Gastrocnemius medialis (tissue), 4 donors: Measurements from ENCODE around the gene PRDM16. TPM values are rescaled to one million over a fixed set of nuclear protein-coding genes. Genes with fewer than 3 reads are reported as not detected.

Experiments
- ATAC-seq, 2 donors: fragments of 150-250 bp; one replicate each; pipeline ENCODE4 v1.9.1; 2016
- DNase-seq, 2 donors: peaks; one replicate each; pipeline ENCODE4 v3.0.0-alpha.2; 2019
- H3K27ac ChIP-seq, 4 donors: fragments of 200-600 bp; sonication (generic); 1 replicate in 1 of 4; 2 replicates in 3 of 4; pipeline ENCODE4 v1.5.1; 2016 to 2018; ENCODE audit warnings: mild to moderate bottlenecking in 2 of 4, moderate library complexity in 1 of 4
- H3K27me3 ChIP-seq, 3 donors: fragments of 200-600 bp; sonication (generic) in 2 of 3; 1 replicate in 1 of 3; 2 replicates in 2 of 3; pipeline versions ENCODE4 v1.5.1 to v1.6.0; 2016 to 2019; ENCODE audit warnings: mild to moderate bottlenecking in 1 of 3, moderate library complexity in 1 of 3
- H3K36me3 ChIP-seq, 2 donors: fragments of 200-600 bp; sonication (generic) in 1 of 2; one replicate each; pipeline ENCODE4 v1.5.1; 2017 to 2018
- H3K4me1 ChIP-seq, 2 donors: fragments of 200-600 bp; sonication (generic) in 1 of 2; one replicate each; pipeline ENCODE4 v1.5.1; 2016 to 2017; ENCODE audit warnings: mild to moderate bottlenecking in 2 of 2
- H3K4me3 ChIP-seq, 4 donors: fragments of 200-600 bp; sonication (generic) in 3 of 4; 1 replicate in 1 of 4; 2 replicates in 3 of 4; pipeline ENCODE4 v1.5.1; 2016 to 2019; ENCODE audit warnings: mild to moderate bottlenecking in 2 of 4
- H3K9me3 ChIP-seq, 3 donors: fragments of 200-600 bp; sonication (generic) in 2 of 3; 1 replicate in 1 of 3; 2 replicates in 2 of 3; pipeline ENCODE4 v1.5.1; 2016 to 2019
- CTCF ChIP-seq, 5 experiments: fragments of 450-650 bp in 3 of 5; fragments of 200-600 bp in 2 of 5; sonication (generic) in 2 of 5; IDR thresholded peaks in 4 of 5; conservative IDR thresholded peaks in 1 of 5; 1 replicate in 4 of 5; 2 replicates in 1 of 5; pipeline ENCODE4 v1.5.1; 2016 to 2019; ENCODE audit warnings: antibody characterized with exemption in 5 of 5, mild to moderate bottlenecking in 3 of 5, moderate library complexity in 3 of 5
- POLR2A ChIP-seq, 2 donors: fragments of 450-650 bp; IDR thresholded peaks; one replicate each; pipeline ENCODE4 v1.6.1; 2017; ENCODE audit warnings: antibody characterized with exemption in 2 of 2, mild to moderate bottlenecking in 2 of 2, moderate library complexity in 2 of 2
- in situ Hi-C, 4 donors: fragments of 200-750 bp; cut with MboI; loops; one replicate each; pipeline versions ENCODE4 v1.15.0 to v1.8.0; 2017; ENCODE audit warnings: low sequenced_read_pairs in 4 of 4
- intact Hi-C: fragments of 100-400 bp; cut with DNase I; formaldehyde crosslinking; loops from one replicate; pipeline ENCODE4 v1.15.1; 2023; ENCODE audit warnings: low total_unique reads
- total RNA-seq, 4 donors: library from RNA; depleted of rRNA; stranded (reverse); fragments of >200 nt; gene quantifications; one replicate each; pipeline versions ENCODE4 v1.1.0 to v1.2.3, GENCODE V29; 2016

The PRDM16 gene
- total RNA-seq, 4 donors from 2014 or later: 0.03 to 0.19 (median 0.17) TPM

GRCh38 chr1:3109355-3109754 lies 40.4 kb downstream of the PRDM16 start:
- no peaks in the 10 kb centered on the region for H3K9me3 ChIP-seq
- no peak overlapping the region for H3K4me3 ChIP-seq
- intact Hi-C loops: no loop called here
- peaks cover 0 to 17% (median 9%) of the 10 kb centered on the region in 3 donors for H3K27me3 ChIP-seq
- TF ChIP-seq CTCF (IDR thresholded peaks at IDR 0.05 in 4 of 5, conservative IDR thresholded peaks at IDR 0.05 in 1 of 5): no peak
- no peak for TF ChIP-seq POLR2A (IDR thresholded peaks at IDR 0.05)
- H3K4me1 ChIP-seq: no peaks in the 10 kb centered on the region
- no peaks in the 10 kb centered on the region for H3K36me3 ChIP-seq
- DNase-seq: no peak
- in situ Hi-C loops: no loop called here
- no peak overlapping the region for H3K27ac ChIP-seq
- no peak for ATAC-seq

- no peaks in the 10 kb centered on the region for H3K36me3 ChIP-seq
- ATAC-seq (no peak), DNase-seq (no peak)
- intact Hi-C loops (no loop called here), in situ Hi-C loops (no loop called here)
- H3K9me3 ChIP-seq: no peaks in the 10 kb centered on the region
- H3K27ac ChIP-seq: no peak overlapping the region
- H3K4me1 ChIP-seq: no peaks in the 10 kb centered on the region
- TF ChIP-seq CTCF (IDR thresholded peaks at IDR 0.05 in 4 of 5, conservative IDR thresholded peaks at IDR 0.05 in 1 of 5) (no peak), POLR2A (IDR thresholded peaks at IDR 0.05) (no peak)
- no peak overlapping the region for H3K4me3 ChIP-seq
- H3K27me3 ChIP-seq: peaks cover 0 to 17% (median 9%) of the 10 kb centered on the region in 3 donors
These were observed 42.5 kb downstream of the PRDM16 start for GRCh38 chr1:3111348-3112021.

GRCh38 chr1:3112526-3112925 lies 43.5 kb downstream of the PRDM16 start:
- in situ Hi-C loops (no loop called here), intact Hi-C loops (no loop called here)
- Histone ChIP-seq H3K4me1 (no peaks in the 10 kb centered on the region), H3K36me3 (no peaks in the 10 kb centered on the region), H3K4me3 (no peak overlapping the region), H3K9me3 (no peaks in the 10 kb centered on the region), H3K27ac (no peak overlapping the region), H3K27me3 (peaks cover 0 to 13% (median 8%) of the 10 kb centered on the region in 3 donors)
- DNase-seq (no peak), ATAC-seq (no peak)
- TF ChIP-seq POLR2A (IDR thresholded peaks at IDR 0.05) (no peak), CTCF (IDR thresholded peaks at IDR 0.05 in 4 of 5, conservative IDR thresholded peaks at IDR 0.05 in 1 of 5) (no peak)

GRCh38 chr1:3113047-3113740 lies 44.2 kb downstream of the PRDM16 start:
- no peak for TF ChIP-seq CTCF (IDR thresholded peaks at IDR 0.05 in 4 of 5, conservative IDR thresholded peaks at IDR 0.05 in 1 of 5)
- TF ChIP-seq POLR2A (IDR thresholded peaks at IDR 0.05): no peak
- intact Hi-C loops: no loop called here
- H3K27ac ChIP-seq: no peak overlapping the region

More at GRCh38 chr1:3113047-3113740, 44.2 kb downstream of the PRDM16 start:
- H3K36me3 ChIP-seq: no peaks in the 10 kb centered on the region
- no peak overlapping the region for H3K4me3 ChIP-seq
- no peak for DNase-seq
- no peak for ATAC-seq
- in situ Hi-C loops: no loop called here
- no peaks in the 10 kb centered on the region for H3K9me3 ChIP-seq
- no peaks in the 10 kb centered on the region for H3K4me1 ChIP-seq
- peaks cover 0 to 9% (median 5%) of the 10 kb centered on the region in 3 donors for H3K27me3 ChIP-seq
